HG03354 (cell line): ENCODE results near the gene CCHCR1.

Experiments
- ATAC-seq: cut with Tn5 transposase; IDR thresholded peaks from one replicate; pipeline ENCODE4 v1.9.1; 2021; ENCODE audit warnings: mild to moderate bottlenecking; ENCODE audit not compliant: unreplicated experiment, poor library complexity, severe bottlenecking

CCHCR1 gene

GRCh38 chr6:31135710-31136109, 21.9 kb downstream of the CCHCR1 start:
- no peak for ATAC-seq

- ATAC-seq, result no peak
Measured at GRCh38 chr6:31132806-31133205, 24.8 kb downstream of the CCHCR1 start.

- ATAC-seq, result no peak
Measured at GRCh38 chr6:31131595-31131994, 26.0 kb downstream of the CCHCR1 start.

GRCh38 chr6:31130751-31131150, 26.9 kb downstream of the CCHCR1 start:
- ATAC-seq, result no peak

- no peak for ATAC-seq
Measured at GRCh38 chr6:31129130-31129529, 28.5 kb downstream of the CCHCR1 start.

- no peak for ATAC-seq
Measured at GRCh38 chr6:31128093-31128676, 29.4 kb downstream of the CCHCR1 start.

- ATAC-seq, result no peak
Measured at GRCh38 chr6:31126396-31127175, 31.0 kb downstream of the CCHCR1 start.

GRCh38 chr6:31125586-31126363, 31.8 kb downstream of the CCHCR1 start:
- ATAC-seq, result no peak

- ATAC-seq, result no peak
Measured at GRCh38 chr6:31125162-31125561, 32.4 kb downstream of the CCHCR1 start.

GRCh38 chr6:31122791-31123706, 34.6 kb downstream of the CCHCR1 start:
- no peak for ATAC-seq

- ATAC-seq, result no peak
Measured at GRCh38 chr6:31121131-31121790, 36.3 kb downstream of the CCHCR1 start.

- no peak for ATAC-seq
Measured at GRCh38 chr6:31120151-31120915, 37.3 kb downstream of the CCHCR1 start, which contains the start of gene CDSN. CDSN (minus strand) TSS chr6:31120446; CDS start chr6:31120419, 27 bp downstream.

GRCh38 chr6:31118178-31118577, 39.4 kb downstream of the CCHCR1 start:
- ATAC-seq, result no peak

GRCh38 chr6:31116661-31117385, 40.8 kb downstream of the CCHCR1 start:
- ATAC-seq, result no peak

GRCh38 chr6:31115941-31116560, 41.6 kb downstream of the CCHCR1 start:
- ATAC-seq, result no peak

- ATAC-seq, result no peak
Measured at GRCh38 chr6:31114970-31115849, 42.4 kb downstream of the CCHCR1 start.

GRCh38 chr6:31114541-31114878, 43.1 kb downstream of the CCHCR1 start, which contains the start of gene PSORS1C1:
PSORS1C1 (plus strand) TSS chr6:31114800; CDS start chr6:31129633, 14,833 bp downstream.
- no peak for ATAC-seq
